HCT116 (cell line): Measurements from ENCODE around the gene ATP11B. TPM values are rescaled to one million over a fixed set of nuclear protein-coding genes. Genes with fewer than 3 reads are reported as not detected.

Experiments used
- ATAC-seq: fragments of 200-7000 bp; cut with Tn5 transposase; 2 replicates; pipeline ENCODE4 v1.9.1; 2020; ENCODE audit warnings: mild to moderate bottlenecking, moderate library complexity
- BruUV-seq: library from RNA; stranded (reverse); fragments of 400-500 nt; replicated peaks from 2 replicates; lab custom pipeline; 2021; lab: Mats Ljungman, UMichigan
- CTCF ChIA-PET: fragments of 300-600 bp; sonication (Branson Sonifier 250); formaldehyde crosslinking; loops from one replicate; lab custom pipeline; 2021; ENCODE audit warnings: antibody characterized with exemption; lab: Charles Lee
- POLR2A ChIA-PET: fragments of 300-600, 350-600 bp; sonication (Branson Sonifier 250); formaldehyde crosslinking; loops from one replicate; lab custom pipeline; 2021; ENCODE audit warnings: antibody characterized with exemption; lab: Charles Lee
- RAD21 ChIA-PET, 2 experiments: fragments of 300-600 bp; sonication (Branson Sonifier 250); formaldehyde crosslinking; loops; one replicate each; lab custom pipeline; 2023; ENCODE audit warnings: low total read pairs in 2 of 2; ENCODE audit not compliant: uncharacterized antibody in 2 of 2, unreplicated experiment in 2 of 2, low non-redundant PET in 1 of 2; lab: Charles Lee
- DNase-seq: peaks from one replicate; pipeline ENCODE4 v3.0.0-alpha.2; 2010; ENCODE audit warnings: low read depth, low spot score
- H2AFZ ChIP-seq: fragments of 200-600 bp; shearing (Covaris generic), sonication (generic); 2 replicates; pipeline ENCODE4 v1.6.1; 2017; ENCODE audit warnings: low read depth, mixed run types, mixed read lengths, antibody characterized with exemption, low read length; ENCODE audit not compliant: poor library complexity, severe bottlenecking
- H3K27ac ChIP-seq: 2 replicates; pipeline ENCODE4 v1.5.1; 2012; ENCODE audit warnings: low read depth, low read length
- H3K27me3 ChIP-seq: fragments of 200-600 bp; sonication (generic); 2 replicates; pipeline ENCODE4 v1.6.1; 2016; ENCODE audit warnings: mixed run types, low read length, mixed read lengths; ENCODE audit not compliant: insufficient read depth
- H3K36me3 ChIP-seq, 2 experiments: fragments of 200-500 bp in 1 of 2; fragments of 200-600 bp in 1 of 2; sonication (Bioruptor generic) in 1 of 2; sonication (generic) in 1 of 2; 2 replicates each; pipeline versions ENCODE4 v1.5.1 to v1.6.1; 2014 to 2016; ENCODE audit warnings: low read length in 2 of 2, inconsistent platforms in 1 of 2, mixed read lengths in 1 of 2, mixed run types in 1 of 2; ENCODE audit not compliant: insufficient read depth in 2 of 2, control insufficient read depth in 1 of 2
- H3K4me1 ChIP-seq, 2 experiments: fragments of 200-600 bp in 1 of 2; sonication (generic) in 1 of 2; 2 replicates each; pipeline versions ENCODE4 v1.5.1 to v1.6.1; 2012 to 2017; ENCODE audit warnings: low read length in 2 of 2, inconsistent platforms in 1 of 2, mild to moderate bottlenecking in 1 of 2, mixed read lengths in 1 of 2, mixed run types in 1 of 2, moderate library complexity in 1 of 2; ENCODE audit not compliant: insufficient read depth in 2 of 2, control insufficient read depth in 1 of 2
- H3K4me2 ChIP-seq: fragments of 200-600 bp; sonication (generic); 2 replicates; pipeline ENCODE4 v1.6.1; 2017; ENCODE audit warnings: mixed run types, low read length, mixed read lengths
- H3K4me3 ChIP-seq, 2 experiments: fragments of 200-600 bp in 1 of 2; sonication (generic) in 1 of 2; replicated peaks in 1 of 2; 2 replicates each; pipeline ENCODE4 v1.5.1; 2011 to 2016; ENCODE audit warnings: low read length in 2 of 2, control low read depth in 1 of 2, low read depth in 1 of 2, mild to moderate bottlenecking in 1 of 2, mixed read lengths in 1 of 2, mixed run types in 1 of 2
- H3K79me2 ChIP-seq: fragments of 200-600 bp; sonication (generic); 2 replicates; pipeline ENCODE4 v1.6.1; 2017; ENCODE audit warnings: mild to moderate bottlenecking, mixed run types, low read length, moderate library complexity, mixed read lengths; ENCODE audit not compliant: insufficient read depth
- H3K9ac ChIP-seq: fragments of 200-600 bp; sonication (generic); 2 replicates; pipeline ENCODE4 v1.6.1; 2016; ENCODE audit warnings: low read length, mixed read lengths
- H3K9me2 ChIP-seq: fragments of 200-600 bp; sonication (generic), shearing (Covaris generic); 2 replicates; pipeline ENCODE4 v1.6.1; 2017; ENCODE audit warnings: mixed run types, mild to moderate bottlenecking, moderate library complexity; ENCODE audit not compliant: insufficient read depth
- H3K9me3 ChIP-seq, 2 experiments: fragments of 200-500 bp in 1 of 2; fragments of 200-600 bp in 1 of 2; sonication (Bioruptor generic) in 1 of 2; sonication (generic) in 1 of 2; 2 replicates each; pipeline ENCODE4 v1.6.1; 2014 to 2017; ENCODE audit warnings: low read length in 2 of 2, mixed read lengths in 2 of 2, inconsistent platforms in 1 of 2, low read depth in 1 of 2, mild to moderate bottlenecking in 1 of 2, mixed run types in 1 of 2, moderate library complexity in 1 of 2; ENCODE audit not compliant: control insufficient read depth in 1 of 2, insufficient read depth in 1 of 2
- H4K20me1 ChIP-seq: fragments of 200-600 bp; sonication (generic), shearing (Covaris generic); 2 replicates; pipeline ENCODE4 v1.6.1; 2017; ENCODE audit warnings: mixed run types, mild to moderate bottlenecking, moderate library complexity; ENCODE audit not compliant: insufficient read depth
- CBX3 ChIP-seq: IDR thresholded peaks from 2 replicates; pipeline ENCODE4 v1.6.1; 2012; ENCODE audit warnings: low read depth
- CEBPB ChIP-seq: IDR thresholded peaks from 2 replicates; pipeline ENCODE4 v1.6.1; 2012; ENCODE audit warnings: low read depth
- EGR1 ChIP-seq: IDR thresholded peaks from 2 replicates; pipeline ENCODE4 v1.6.1; 2012; ENCODE audit warnings: low read depth
- EZH2 ChIP-seq: fragments of 200-600 bp; sonication (generic); IDR thresholded peaks from 2 replicates; pipeline ENCODE4 v1.6.1; 2017; ENCODE audit warnings: antibody characterized with exemption, mixed run types
- EZH2phosphoT487 ChIP-seq: fragments of 200-600 bp; IDR thresholded peaks from 2 replicates; pipeline ENCODE4 v1.6.1; 2018; ENCODE audit warnings: antibody characterized with exemption, borderline replicate concordance
- FOSL1 ChIP-seq: IDR thresholded peaks from 2 replicates; pipeline ENCODE4 v1.6.1; 2012; ENCODE audit warnings: low read depth
- POLR2A ChIP-seq: IDR thresholded peaks from 2 replicates; pipeline ENCODE4 v1.7.0; 2011; ENCODE audit warnings: borderline replicate concordance; ENCODE audit not compliant: insufficient read depth, insufficient read length; ENCODE audit errors: extremely low read depth
- RAD21 ChIP-seq: IDR thresholded peaks from 2 replicates; pipeline ENCODE4 v1.6.1; 2012; ENCODE audit warnings: low read depth, mild to moderate bottlenecking
- SRF ChIP-seq: IDR thresholded peaks from 2 replicates; pipeline ENCODE4 v1.6.1; 2012; ENCODE audit warnings: low read depth
- TCF7L2 ChIP-seq: IDR thresholded peaks from 2 replicates; pipeline ENCODE4 v1.7.0; 2011; ENCODE audit warnings: borderline replicate concordance, inconsistent platforms; ENCODE audit not compliant: insufficient read depth, insufficient read length; ENCODE audit errors: extremely low read depth
- YY1 ChIP-seq: IDR thresholded peaks from 2 replicates; pipeline ENCODE4 v1.6.1; 2011; ENCODE audit warnings: low read length, low read depth, moderate library complexity, mild to moderate bottlenecking; ENCODE audit not compliant: insufficient replicate concordance; ENCODE audit errors: extremely low read depth
- ZFX ChIP-seq: fragments of 450-650 bp; IDR thresholded peaks from 2 replicates; pipeline ENCODE4 v1.6.1; 2017
- ZNF274 ChIP-seq: fragments of 200-500 bp; sonication (Bioruptor generic); IDR thresholded peaks from 2 replicates; pipeline ENCODE4 v1.6.1; 2014; ENCODE audit warnings: mild to moderate bottlenecking, low read depth, low read length, inconsistent platforms
- intact Hi-C: fragments of 100-400 bp; cut with micrococcal nuclease; formaldehyde crosslinking; loops from 2 replicates; pipeline ENCODE4 v1.10.0; 2022
- total RNA-seq: library from RNA; stranded (reverse); gene quantifications from one replicate; pipeline ENCODE4 v1.2.1, GENCODE V29; 2021; ENCODE audit not compliant: unreplicated experiment
- TF ChIP-seq, protein P1 (sequence below), 3 experiments: fragments of 200-600 bp in 1 of 3; sonication (generic) in 1 of 3; IDR thresholded peaks in 2 of 3; conservative IDR thresholded peaks in 1 of 3; 2 replicates each; pipeline ENCODE4 v1.5.1; 2012 to 2017; ENCODE audit warnings: low read depth in 2 of 3, low read length in 2 of 3, antibody characterized with exemption in 1 of 3, borderline replicate concordance in 1 of 3, control low read depth in 1 of 3, mild to moderate bottlenecking in 1 of 3, mixed read lengths in 1 of 3, mixed run types in 1 of 3, moderate library complexity in 1 of 3; ENCODE audit not compliant: insufficient read depth in 1 of 3
- TF ChIP-seq, protein P2 (sequence below): IDR thresholded peaks from 2 replicates; pipeline ENCODE4 v1.6.1; 2011; ENCODE audit warnings: mild to moderate bottlenecking, low read length, moderate library complexity; ENCODE audit not compliant: insufficient replicate concordance; ENCODE audit errors: extremely low read depth

The ATP11B gene
- total RNA-seq, 1 experiment from 2014 or later = 53.0 TPM

DNA sequence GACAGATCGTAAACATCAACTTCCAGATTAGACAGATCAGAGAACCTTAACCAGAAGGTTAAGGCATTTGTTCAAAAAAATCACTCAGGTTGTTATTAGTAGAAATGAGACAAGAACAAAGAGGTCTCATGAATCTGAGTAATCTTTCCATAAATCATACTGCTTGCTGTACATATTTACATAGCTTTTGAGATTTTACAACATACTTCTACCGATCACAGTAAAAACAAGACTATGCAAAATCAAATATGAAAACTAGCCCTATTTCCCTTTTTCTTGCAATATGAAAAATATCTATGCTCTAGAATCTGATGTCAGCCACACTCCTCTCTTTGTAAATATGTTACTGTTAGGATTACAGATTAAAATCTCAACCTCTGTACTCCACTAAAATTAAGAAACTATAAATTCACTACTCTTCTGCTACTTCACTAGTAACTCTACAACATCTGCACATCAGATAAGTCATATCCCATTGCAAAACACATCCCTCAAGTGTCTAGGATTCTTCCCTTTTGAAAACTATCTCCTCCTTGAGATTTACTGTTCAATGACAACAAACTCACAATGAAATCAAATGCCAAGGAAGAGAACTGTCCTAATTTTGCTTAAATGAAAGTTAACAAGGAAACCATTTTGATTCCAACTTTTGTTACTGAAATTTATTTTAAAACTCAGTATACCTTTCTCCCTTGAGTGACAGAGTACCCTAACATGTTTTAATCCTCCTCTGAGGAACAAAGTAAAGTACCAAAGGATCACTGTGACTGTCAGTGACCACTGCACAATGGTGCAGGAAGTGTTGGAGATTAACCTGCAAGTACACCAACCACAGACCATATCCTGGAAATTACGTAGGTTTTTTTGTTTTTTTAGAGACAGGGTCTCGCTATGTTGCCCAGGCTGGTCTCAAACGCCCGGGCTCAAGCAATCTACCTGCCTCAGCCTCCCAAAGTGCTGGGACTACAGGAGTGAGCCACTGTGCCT lies 174.2 kb downstream of the ATP11B start:
- H2AFZ ChIP-seq = no peak overlapping the region
- no peaks in the 10 kb centered on the region for H4K20me1 ChIP-seq
- no peaks in the 10 kb centered on the region for H3K9me2 ChIP-seq
- TF ChIP-seq EZH2 = no peak
- TF ChIP-seq, protein P1, sequence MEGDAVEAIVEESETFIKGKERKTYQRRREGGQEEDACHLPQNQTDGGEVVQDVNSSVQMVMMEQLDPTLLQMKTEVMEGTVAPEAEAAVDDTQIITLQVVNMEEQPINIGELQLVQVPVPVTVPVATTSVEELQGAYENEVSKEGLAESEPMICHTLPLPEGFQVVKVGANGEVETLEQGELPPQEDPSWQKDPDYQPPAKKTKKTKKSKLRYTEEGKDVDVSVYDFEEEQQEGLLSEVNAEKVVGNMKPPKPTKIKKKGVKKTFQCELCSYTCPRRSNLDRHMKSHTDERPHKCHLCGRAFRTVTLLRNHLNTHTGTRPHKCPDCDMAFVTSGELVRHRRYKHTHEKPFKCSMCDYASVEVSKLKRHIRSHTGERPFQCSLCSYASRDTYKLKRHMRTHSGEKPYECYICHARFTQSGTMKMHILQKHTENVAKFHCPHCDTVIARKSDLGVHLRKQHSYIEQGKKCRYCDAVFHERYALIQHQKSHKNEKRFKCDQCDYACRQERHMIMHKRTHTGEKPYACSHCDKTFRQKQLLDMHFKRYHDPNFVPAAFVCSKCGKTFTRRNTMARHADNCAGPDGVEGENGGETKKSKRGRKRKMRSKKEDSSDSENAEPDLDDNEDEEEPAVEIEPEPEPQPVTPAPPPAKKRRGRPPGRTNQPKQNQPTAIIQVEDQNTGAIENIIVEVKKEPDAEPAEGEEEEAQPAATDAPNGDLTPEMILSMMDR (IDR thresholded peaks at IDR 0.05 in 2 of 3, conservative IDR thresholded peaks at IDR 0.05 in 1 of 3; ENCODE audit: borderline replicate concordance in 1 of 3, insufficient read depth in 1 of 3, low read depth in 2 of 3, low read length in 2 of 3) = no peak
- no peak for TF ChIP-seq POLR2A
- no peak for TF ChIP-seq YY1
- TF ChIP-seq EZH2phosphoT487 = no peak
- no peak for TF ChIP-seq FOSL1
- TF ChIP-seq CBX3 = no peak
- TF ChIP-seq, protein P2, sequence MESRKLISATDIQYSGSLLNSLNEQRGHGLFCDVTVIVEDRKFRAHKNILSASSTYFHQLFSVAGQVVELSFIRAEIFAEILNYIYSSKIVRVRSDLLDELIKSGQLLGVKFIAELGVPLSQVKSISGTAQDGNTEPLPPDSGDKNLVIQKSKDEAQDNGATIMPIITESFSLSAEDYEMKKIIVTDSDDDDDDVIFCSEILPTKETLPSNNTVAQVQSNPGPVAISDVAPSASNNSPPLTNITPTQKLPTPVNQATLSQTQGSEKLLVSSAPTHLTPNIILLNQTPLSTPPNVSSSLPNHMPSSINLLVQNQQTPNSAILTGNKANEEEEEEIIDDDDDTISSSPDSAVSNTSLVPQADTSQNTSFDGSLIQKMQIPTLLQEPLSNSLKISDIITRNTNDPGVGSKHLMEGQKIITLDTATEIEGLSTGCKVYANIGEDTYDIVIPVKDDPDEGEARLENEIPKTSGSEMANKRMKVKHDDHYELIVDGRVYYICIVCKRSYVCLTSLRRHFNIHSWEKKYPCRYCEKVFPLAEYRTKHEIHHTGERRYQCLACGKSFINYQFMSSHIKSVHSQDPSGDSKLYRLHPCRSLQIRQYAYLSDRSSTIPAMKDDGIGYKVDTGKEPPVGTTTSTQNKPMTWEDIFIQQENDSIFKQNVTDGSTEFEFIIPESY = no peak
- TF ChIP-seq TCF7L2 = no peak
- TF ChIP-seq CEBPB = no peak
- no peak for TF ChIP-seq SRF
- TF ChIP-seq ZFX = no peak
- TF ChIP-seq ZNF274 = no peak
- TF ChIP-seq EGR1 = no peak
- no peak for TF ChIP-seq RAD21
- ChIA-PET RAD21 (no interaction called here), CTCF (no interaction called here), POLR2A (no interaction called here)
- BruUV-seq = no TSS peak
- no peak overlapping the region for H3K4me2 ChIP-seq
- no peak overlapping the region for H3K4me3 ChIP-seq
- ATAC-seq = no peak
- H3K9me3 ChIP-seq = no peaks in the 10 kb centered on the region
- intact Hi-C loops = no loop called here
- H3K27ac ChIP-seq = no peak overlapping the region
- H3K79me2 ChIP-seq = peaks cover 87% of the 10 kb centered on the region
- DNase-seq = no peak
- H3K36me3 ChIP-seq = no peaks in the 10 kb centered on the region
- no peak overlapping the region for H3K9ac ChIP-seq
- H3K27me3 ChIP-seq = no peaks in the 10 kb centered on the region
- H3K4me1 ChIP-seq = peaks cover 2 to 18% of the 10 kb centered on the region in 2 experiments; a peak in 2 of 4 replicates
